Keratinocyte (primary cell): ENCODE results near the gene CRADD.

ENCODE experiments used
- CTCF ChIP-seq, 3 experiments: IDR thresholded peaks in 1 of 3; conservative IDR thresholded peaks in 1 of 3; optimal IDR thresholded peaks in 1 of 3; 2 replicates in 2 of 3; 3 replicates in 1 of 3; pipeline versions ENCODE3 to v1.5.1; 2011; ENCODE audit warnings: low read length in 3 of 3, mild to moderate bottlenecking in 3 of 3, moderate library complexity in 2 of 3, control low read depth in 1 of 3, inconsistent platforms in 1 of 3; ENCODE audit not compliant: insufficient read depth in 2 of 3; ENCODE audit errors: extremely low read depth in 1 of 3
- EZH2 ChIP-seq: IDR thresholded peaks from one replicate; pipeline ENCODE4 v1.6.1; 2012; ENCODE audit warnings: inconsistent platforms, mild to moderate bottlenecking, low read length, moderate library complexity

- TF ChIP-seq CTCF (optimal IDR thresholded peaks at IDR 0.05 in 1 of 3, IDR thresholded peaks at IDR 0.05 in 1 of 3, conservative IDR thresholded peaks at IDR 0.05 in 1 of 3; ENCODE audit: extremely low read depth in 1 of 3, insufficient read depth in 2 of 3, low read length in 3 of 3), result no peak
- no peak for TF ChIP-seq EZH2
These were observed 137.0 kb downstream of the CRADD start for GRCh38 chr12:93813972-93814821.
